ENCODE data around the gene SUGP1. TPM values are rescaled to one million over a fixed set of nuclear protein-coding genes. Genes with fewer than 3 reads are reported as not detected.

Gene SUGP1
- total RNA-seq, 1 experiment from 2014 or later, result 73.8 TPM

GRCh38 chr19:19342086-19343015 lies 22.0 kb upstream of the SUGP1 start:
- DNase-seq (ENCODE audit: low spot score), result peak; percentile 35
- Histone ChIP-seq H3K9me3 (ENCODE audit: low read depth, low read length, poor library complexity, severe bottlenecking) (no peaks in the 10 kb centered on the region), H3K4me3 (ENCODE audit: low read depth, low read length, poor library complexity, severe bottlenecking) (no peak overlapping the region), H3K4me1 (ENCODE audit: insufficient read depth, low read length, poor library complexity, severe bottlenecking) (no peaks in the 10 kb centered on the region), H3K27ac (ENCODE audit: low read depth, low read length, poor library complexity, severe bottlenecking) (no peak overlapping the region), H3K27me3 (replicated peaks; ENCODE audit: insufficient read depth, low read depth, low read length, poor library complexity) (no peaks in the 10 kb centered on the region), H3K36me3 (ENCODE audit: insufficient read depth, low read length, poor library complexity, severe bottlenecking) (peaks cover 56% of the 10 kb centered on the region)
- ChIA-PET CTCF (interaction anchor here (0.7 to 1.7 kb wide), 6 partner anchors 18 to 207 kb away, joined by 3 to 5 read pairs (median 3); no protein-coding TSS in a partner anchor), POLR2A (ENCODE audit: low non-redundant PET) (no interaction called here)
- TF ChIP-seq, protein P1, sequence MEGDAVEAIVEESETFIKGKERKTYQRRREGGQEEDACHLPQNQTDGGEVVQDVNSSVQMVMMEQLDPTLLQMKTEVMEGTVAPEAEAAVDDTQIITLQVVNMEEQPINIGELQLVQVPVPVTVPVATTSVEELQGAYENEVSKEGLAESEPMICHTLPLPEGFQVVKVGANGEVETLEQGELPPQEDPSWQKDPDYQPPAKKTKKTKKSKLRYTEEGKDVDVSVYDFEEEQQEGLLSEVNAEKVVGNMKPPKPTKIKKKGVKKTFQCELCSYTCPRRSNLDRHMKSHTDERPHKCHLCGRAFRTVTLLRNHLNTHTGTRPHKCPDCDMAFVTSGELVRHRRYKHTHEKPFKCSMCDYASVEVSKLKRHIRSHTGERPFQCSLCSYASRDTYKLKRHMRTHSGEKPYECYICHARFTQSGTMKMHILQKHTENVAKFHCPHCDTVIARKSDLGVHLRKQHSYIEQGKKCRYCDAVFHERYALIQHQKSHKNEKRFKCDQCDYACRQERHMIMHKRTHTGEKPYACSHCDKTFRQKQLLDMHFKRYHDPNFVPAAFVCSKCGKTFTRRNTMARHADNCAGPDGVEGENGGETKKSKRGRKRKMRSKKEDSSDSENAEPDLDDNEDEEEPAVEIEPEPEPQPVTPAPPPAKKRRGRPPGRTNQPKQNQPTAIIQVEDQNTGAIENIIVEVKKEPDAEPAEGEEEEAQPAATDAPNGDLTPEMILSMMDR (conservative IDR thresholded peaks at IDR 0.05; ENCODE audit: low read depth, low read length), result peak; percentile 73
- no peak for TF ChIP-seq EZH2 (IDR thresholded peaks at IDR 0.05; ENCODE audit: borderline replicate concordance, low read depth, low read length, poor library complexity, severe bottlenecking)
- intact Hi-C loops (cut with micrococcal nuclease; ENCODE audit: unreplicated experiment), result no loop called here
- no TSS peak for BruUV-seq (replicated peaks)

GRCh38 chr19:19341026-19341425 lies 20.7 kb upstream of the SUGP1 start:
- no peak for DNase-seq (ENCODE audit: low spot score)
- BruUV-seq (replicated peaks), result no TSS peak
- Histone ChIP-seq H3K27me3 (replicated peaks; ENCODE audit: insufficient read depth, low read depth, low read length, poor library complexity) (no peaks in the 10 kb centered on the region), H3K4me1 (ENCODE audit: insufficient read depth, low read length, poor library complexity, severe bottlenecking) (no peaks in the 10 kb centered on the region), H3K9me3 (ENCODE audit: low read depth, low read length, poor library complexity, severe bottlenecking) (no peaks in the 10 kb centered on the region), H3K4me3 (ENCODE audit: low read depth, low read length, poor library complexity, severe bottlenecking) (no peak overlapping the region), H3K27ac (ENCODE audit: low read depth, low read length, poor library complexity, severe bottlenecking) (no peak overlapping the region), H3K36me3 (ENCODE audit: insufficient read depth, low read length, poor library complexity, severe bottlenecking) (peaks cover 60% of the 10 kb centered on the region)
- no peak for TF ChIP-seq EZH2 (IDR thresholded peaks at IDR 0.05; ENCODE audit: borderline replicate concordance, low read depth, low read length, poor library complexity, severe bottlenecking)
- TF ChIP-seq, protein P1 (conservative IDR thresholded peaks at IDR 0.05; ENCODE audit: low read depth, low read length), result no peak
- intact Hi-C loops (cut with micrococcal nuclease; ENCODE audit: unreplicated experiment), result no loop called here
- ChIA-PET POLR2A (ENCODE audit: low non-redundant PET) (no interaction called here), CTCF (no interaction called here)

DNA sequence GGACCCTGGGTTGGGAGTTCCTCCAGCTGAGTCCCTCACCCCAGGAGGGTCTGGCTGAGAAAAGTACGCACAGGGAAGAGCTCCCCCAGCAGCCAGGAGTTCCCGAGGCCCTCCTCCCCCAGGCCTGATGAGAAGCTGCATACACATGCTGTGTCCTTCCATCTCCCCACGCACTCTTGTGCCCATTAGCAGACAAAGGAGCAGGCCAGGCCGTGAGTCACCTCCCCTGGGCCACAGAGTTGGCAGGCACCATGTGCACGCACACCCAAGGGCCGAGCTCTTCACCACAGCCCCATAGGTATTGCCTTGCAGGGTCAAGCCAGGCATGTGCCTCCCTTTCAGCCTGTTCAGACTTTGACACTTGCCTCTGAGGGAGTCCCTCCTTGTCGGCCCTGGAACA lies 17.8 kb upstream of the SUGP1 start:
- H3K27me3 ChIP-seq (replicated peaks; ENCODE audit: insufficient read depth, low read depth, low read length, poor library complexity), result no peaks in the 10 kb centered on the region
- peaks cover 45% of the 10 kb centered on the region for H3K36me3 ChIP-seq (ENCODE audit: insufficient read depth, low read length, poor library complexity, severe bottlenecking)
- DNase-seq (ENCODE audit: low spot score), result no peak
- BruUV-seq (replicated peaks), result no TSS peak
- H3K4me3 ChIP-seq (ENCODE audit: low read depth, low read length, poor library complexity, severe bottlenecking), result no peak overlapping the region
- no peaks in the 10 kb centered on the region for H3K4me1 ChIP-seq (ENCODE audit: insufficient read depth, low read length, poor library complexity, severe bottlenecking)
- intact Hi-C loops (cut with micrococcal nuclease; ENCODE audit: unreplicated experiment), result no loop called here
- TF ChIP-seq, protein P1 (conservative IDR thresholded peaks at IDR 0.05; ENCODE audit: low read depth, low read length), result no peak
- TF ChIP-seq EZH2 (IDR thresholded peaks at IDR 0.05; ENCODE audit: borderline replicate concordance, low read depth, low read length, poor library complexity, severe bottlenecking), result no peak
- H3K9me3 ChIP-seq (ENCODE audit: low read depth, low read length, poor library complexity, severe bottlenecking), result no peaks in the 10 kb centered on the region
- no peak overlapping the region for H3K27ac ChIP-seq (ENCODE audit: low read depth, low read length, poor library complexity, severe bottlenecking)
- ChIA-PET CTCF (no interaction called here), POLR2A (ENCODE audit: low non-redundant PET) (no interaction called here)
